HepG2 (cell line): Measurements from ENCODE around the gene TBX15. TPM values are rescaled to one million over a fixed set of nuclear protein-coding genes. Genes with fewer than 3 reads are reported as not detected.

Experiments used
- HOXA5 ChIP-seq: sonication (generic); formaldehyde crosslinking; IDR thresholded peaks from 2 replicates; pipeline ENCODE4 v1.4.0; 2020; ENCODE audit warnings: missing genetic modification reagents
- KDM4B ChIP-seq: sonication (generic); formaldehyde crosslinking; IDR thresholded peaks from 2 replicates; pipeline ENCODE4 v1.4.0; 2020; ENCODE audit warnings: missing genetic modification reagents
- MLLT10 ChIP-seq: sonication (generic); formaldehyde crosslinking; IDR thresholded peaks from 2 replicates; pipeline ENCODE4 v1.4.0; 2020; ENCODE audit warnings: missing genetic modification reagents
- NKX3-1 ChIP-seq: sonication (generic); formaldehyde crosslinking; IDR thresholded peaks from 2 replicates; pipeline ENCODE4 v1.5.0; 2020; ENCODE audit warnings: missing genetic modification reagents
- RARA ChIP-seq: IDR thresholded peaks from 2 replicates; pipeline ENCODE4 v1.6.1; 2016; ENCODE audit warnings: missing genetic modification reagents, missing compliant biosample characterization
- SMAD3 ChIP-seq: sonication (generic); formaldehyde crosslinking; IDR thresholded peaks from 2 replicates; pipeline ENCODE4 v1.4.0; 2020; ENCODE audit warnings: missing genetic modification reagents
- TGIF2 ChIP-seq: IDR thresholded peaks from 2 replicates; pipeline ENCODE4 v1.6.1; 2016; ENCODE audit warnings: control low read depth, missing compliant biosample characterization
- WIZ ChIP-seq: sonication (generic); formaldehyde crosslinking; IDR thresholded peaks from 2 replicates; pipeline ENCODE4 v1.5.1; 2020; ENCODE audit warnings: mild to moderate bottlenecking, missing genetic modification reagents
- ZNF629 ChIP-seq: sonication (generic); formaldehyde crosslinking; conservative IDR thresholded peaks from 2 replicates; pipeline ENCODE4 v1.5.0; 2020; ENCODE audit warnings: missing genetic modification reagents
- polyA plus RNA-seq, 8 experiments: library from polyadenylated mRNA; depleted of rRNA in 3 of 8; stranded (reverse) in 7 of 8; unstranded in 1 of 8; fragments of >200 nt; fragmentation: Illumina TruSeq in 4 of 8; extraction: Trizol in 4 of 8; gene quantifications; 2 replicates each; pipeline versions ENCODE4 v1.2.1 to v1.2.3, GENCODE V29; 2011 to 2016; ENCODE audit warnings: low read depth in 4 of 8, missing spikeins in 1 of 8, mixed read lengths in 1 of 8; ENCODE audit not compliant: insufficient read depth in 1 of 8
- total RNA-seq, 5 experiments: library from RNA; depleted of rRNA; stranded (reverse); fragments of >200 nt; fragmentation: Illumina TruSeq; extraction: Trizol; gene quantifications; 2 replicates each; pipeline ENCODE4 v1.2.3, GENCODE V29; 2016; ENCODE audit warnings: low read depth in 1 of 5
- TF ChIP-seq, protein P1 (sequence below), 2 experiments: IDR thresholded peaks; 2 replicates each; pipeline ENCODE4 v1.6.1; 2011 to 2012; ENCODE audit warnings: low read length in 2 of 2, borderline replicate concordance in 1 of 2, low read depth in 1 of 2, mild to moderate bottlenecking in 1 of 2, moderate library complexity in 1 of 2
- TF ChIP-seq, protein P2 (sequence below): IDR thresholded peaks from 2 replicates; pipeline ENCODE4 v1.6.1; 2016; ENCODE audit warnings: mild to moderate bottlenecking
- TF ChIP-seq, protein P3 (sequence below): sonication (generic); formaldehyde crosslinking; IDR thresholded peaks from 2 replicates; pipeline ENCODE4 v1.4.0; 2020; ENCODE audit warnings: missing genetic modification reagents, borderline replicate concordance
- TF ChIP-seq, protein P4 (sequence below): sonication (generic); formaldehyde crosslinking; IDR thresholded peaks from 2 replicates; pipeline ENCODE4 v1.8.0; 2023; ENCODE audit warnings: mild to moderate bottlenecking, missing genetic modification reagents
- TF ChIP-seq, protein P5 (sequence below): sonication (generic); formaldehyde crosslinking; IDR thresholded peaks from 2 replicates; pipeline ENCODE4 v1.4.0; 2020; ENCODE audit warnings: low read depth, mild to moderate bottlenecking, missing genetic modification reagents

Gene TBX15
- total and polyA plus RNA-seq, 2 of the 13 experiments (the other 11 are each of a cell fraction or from before 2014, with no cell fraction given) = 0.42 to 1.9 TPM

DNA sequence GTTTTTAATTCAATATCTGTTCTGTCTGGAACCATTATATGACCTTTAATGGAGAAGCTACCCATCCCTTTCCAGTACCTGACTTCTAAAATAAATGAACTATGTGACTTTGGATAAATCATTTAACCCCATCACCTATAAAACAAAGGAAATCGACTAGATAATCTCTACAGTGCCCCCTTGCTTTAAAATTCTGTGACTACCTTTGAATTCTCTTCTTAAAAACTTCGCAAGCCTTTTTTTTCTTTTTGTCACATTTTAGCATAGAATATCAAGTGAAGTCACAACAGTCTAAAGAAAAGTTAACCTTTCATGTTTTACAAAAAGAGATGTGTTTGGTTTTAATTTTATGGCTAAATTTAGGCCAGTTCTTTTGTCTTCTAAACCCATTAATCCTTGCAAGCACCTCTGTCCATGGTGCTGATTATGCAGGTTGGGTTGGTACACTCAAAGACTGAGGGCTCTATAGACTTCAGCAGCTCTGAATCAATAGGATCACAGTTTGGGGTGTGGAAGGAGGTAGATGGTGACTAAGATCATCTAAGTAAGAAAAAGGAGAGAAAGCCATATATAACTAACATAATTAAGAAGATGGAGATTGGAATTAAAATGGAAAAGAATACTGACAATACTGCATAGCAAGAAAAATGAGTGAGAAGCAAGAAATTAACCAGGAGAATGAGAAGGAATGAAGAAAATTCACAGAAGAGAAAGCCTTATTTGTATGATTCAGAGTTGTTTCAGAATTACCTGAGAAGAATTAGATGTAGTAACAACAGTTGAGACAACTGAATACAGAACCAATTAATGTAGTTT, 59.2 kb downstream of the TBX15 start (continued):
- TF ChIP-seq, protein P1, sequence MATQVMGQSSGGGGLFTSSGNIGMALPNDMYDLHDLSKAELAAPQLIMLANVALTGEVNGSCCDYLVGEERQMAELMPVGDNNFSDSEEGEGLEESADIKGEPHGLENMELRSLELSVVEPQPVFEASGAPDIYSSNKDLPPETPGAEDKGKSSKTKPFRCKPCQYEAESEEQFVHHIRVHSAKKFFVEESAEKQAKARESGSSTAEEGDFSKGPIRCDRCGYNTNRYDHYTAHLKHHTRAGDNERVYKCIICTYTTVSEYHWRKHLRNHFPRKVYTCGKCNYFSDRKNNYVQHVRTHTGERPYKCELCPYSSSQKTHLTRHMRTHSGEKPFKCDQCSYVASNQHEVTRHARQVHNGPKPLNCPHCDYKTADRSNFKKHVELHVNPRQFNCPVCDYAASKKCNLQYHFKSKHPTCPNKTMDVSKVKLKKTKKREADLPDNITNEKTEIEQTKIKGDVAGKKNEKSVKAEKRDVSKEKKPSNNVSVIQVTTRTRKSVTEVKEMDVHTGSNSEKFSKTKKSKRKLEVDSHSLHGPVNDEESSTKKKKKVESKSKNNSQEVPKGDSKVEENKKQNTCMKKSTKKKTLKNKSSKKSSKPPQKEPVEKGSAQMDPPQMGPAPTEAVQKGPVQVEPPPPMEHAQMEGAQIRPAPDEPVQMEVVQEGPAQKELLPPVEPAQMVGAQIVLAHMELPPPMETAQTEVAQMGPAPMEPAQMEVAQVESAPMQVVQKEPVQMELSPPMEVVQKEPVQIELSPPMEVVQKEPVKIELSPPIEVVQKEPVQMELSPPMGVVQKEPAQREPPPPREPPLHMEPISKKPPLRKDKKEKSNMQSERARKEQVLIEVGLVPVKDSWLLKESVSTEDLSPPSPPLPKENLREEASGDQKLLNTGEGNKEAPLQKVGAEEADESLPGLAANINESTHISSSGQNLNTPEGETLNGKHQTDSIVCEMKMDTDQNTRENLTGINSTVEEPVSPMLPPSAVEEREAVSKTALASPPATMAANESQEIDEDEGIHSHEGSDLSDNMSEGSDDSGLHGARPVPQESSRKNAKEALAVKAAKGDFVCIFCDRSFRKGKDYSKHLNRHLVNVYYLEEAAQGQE (IDR thresholded peaks at IDR 0.05; ENCODE audit: borderline replicate concordance in 1 of 2, low read depth in 1 of 2, low read length in 2 of 2) = peak; percentile 74 to 98
- 0 out of 2 replicates have a peak, but pooled peaks have one; percentile 45 for TF ChIP-seq NKX3-1
- 0 out of 2 replicates have a peak, but pooled peaks have one; percentile 18 for TF ChIP-seq RARA (CRISPR knock-in tag)
- TF ChIP-seq, protein P2, sequence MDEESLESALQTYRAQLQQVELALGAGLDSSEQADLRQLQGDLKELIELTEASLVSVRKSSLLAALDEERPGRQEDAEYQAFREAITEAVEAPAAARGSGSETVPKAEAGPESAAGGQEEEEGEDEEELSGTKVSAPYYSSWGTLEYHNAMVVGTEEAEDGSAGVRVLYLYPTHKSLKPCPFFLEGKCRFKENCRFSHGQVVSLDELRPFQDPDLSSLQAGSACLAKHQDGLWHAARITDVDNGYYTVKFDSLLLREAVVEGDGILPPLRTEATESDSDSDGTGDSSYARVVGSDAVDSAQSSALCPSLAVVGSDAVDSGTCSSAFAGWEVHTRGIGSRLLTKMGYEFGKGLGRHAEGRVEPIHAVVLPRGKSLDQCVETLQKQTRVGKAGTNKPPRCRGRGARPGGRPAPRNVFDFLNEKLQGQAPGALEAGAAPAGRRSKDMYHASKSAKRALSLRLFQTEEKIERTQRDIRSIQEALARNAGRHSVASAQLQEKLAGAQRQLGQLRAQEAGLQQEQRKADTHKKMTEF (CRISPR knock-in tag) = no peak
- TF ChIP-seq, protein P3, sequence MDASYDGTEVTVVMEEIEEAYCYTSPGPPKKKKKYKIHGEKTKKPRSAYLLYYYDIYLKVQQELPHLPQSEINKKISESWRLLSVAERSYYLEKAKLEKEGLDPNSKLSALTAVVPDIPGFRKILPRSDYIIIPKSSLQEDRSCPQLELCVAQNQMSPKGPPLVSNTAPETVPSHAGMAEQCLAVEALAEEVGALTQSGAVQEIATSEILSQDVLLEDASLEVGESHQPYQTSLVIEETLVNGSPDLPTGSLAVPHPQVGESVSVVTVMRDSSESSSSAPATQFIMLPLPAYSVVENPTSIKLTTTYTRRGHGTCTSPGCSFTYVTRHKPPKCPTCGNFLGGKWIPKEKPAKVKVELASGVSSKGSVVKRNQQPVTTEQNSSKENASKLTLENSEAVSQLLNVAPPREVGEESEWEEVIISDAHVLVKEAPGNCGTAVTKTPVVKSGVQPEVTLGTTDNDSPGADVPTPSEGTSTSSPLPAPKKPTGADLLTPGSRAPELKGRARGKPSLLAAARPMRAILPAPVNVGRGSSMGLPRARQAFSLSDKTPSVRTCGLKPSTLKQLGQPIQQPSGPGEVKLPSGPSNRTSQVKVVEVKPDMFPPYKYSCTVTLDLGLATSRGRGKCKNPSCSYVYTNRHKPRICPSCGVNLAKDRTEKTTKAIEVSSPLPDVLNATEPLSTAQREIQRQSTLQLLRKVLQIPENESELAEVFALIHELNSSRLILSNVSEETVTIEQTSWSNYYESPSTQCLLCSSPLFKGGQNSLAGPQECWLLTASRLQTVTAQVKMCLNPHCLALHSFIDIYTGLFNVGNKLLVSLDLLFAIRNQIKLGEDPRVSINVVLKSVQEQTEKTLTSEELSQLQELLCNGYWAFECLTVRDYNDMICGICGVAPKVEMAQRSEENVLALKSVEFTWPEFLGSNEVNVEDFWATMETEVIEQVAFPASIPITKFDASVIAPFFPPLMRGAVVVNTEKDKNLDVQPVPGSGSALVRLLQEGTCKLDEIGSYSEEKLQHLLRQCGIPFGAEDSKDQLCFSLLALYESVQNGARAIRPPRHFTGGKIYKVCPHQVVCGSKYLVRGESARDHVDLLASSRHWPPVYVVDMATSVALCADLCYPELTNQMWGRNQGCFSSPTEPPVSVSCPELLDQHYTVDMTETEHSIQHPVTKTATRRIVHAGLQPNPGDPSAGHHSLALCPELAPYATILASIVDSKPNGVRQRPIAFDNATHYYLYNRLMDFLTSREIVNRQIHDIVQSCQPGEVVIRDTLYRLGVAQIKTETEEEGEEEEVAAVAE = peak; percentile 66; the same call in 1 of the 2 replicates
- TF ChIP-seq HOXA5 = peak; percentile 40; the same call in 1 of the 2 replicates
- no peak for TF ChIP-seq ZNF629 (CRISPR knock-in tag)
- TF ChIP-seq TGIF2 (CRISPR knock-in tag) = peak; percentile 75; the same call in 1 of the 2 replicates
- TF ChIP-seq SMAD3 (CRISPR knock-in tag) = 0 out of 2 replicates have a peak, but pooled peaks have one; percentile 48
- TF ChIP-seq WIZ (CRISPR knock-in tag) = peak; percentile 76; the same call in 1 of the 2 replicates
- TF ChIP-seq, protein P4, sequence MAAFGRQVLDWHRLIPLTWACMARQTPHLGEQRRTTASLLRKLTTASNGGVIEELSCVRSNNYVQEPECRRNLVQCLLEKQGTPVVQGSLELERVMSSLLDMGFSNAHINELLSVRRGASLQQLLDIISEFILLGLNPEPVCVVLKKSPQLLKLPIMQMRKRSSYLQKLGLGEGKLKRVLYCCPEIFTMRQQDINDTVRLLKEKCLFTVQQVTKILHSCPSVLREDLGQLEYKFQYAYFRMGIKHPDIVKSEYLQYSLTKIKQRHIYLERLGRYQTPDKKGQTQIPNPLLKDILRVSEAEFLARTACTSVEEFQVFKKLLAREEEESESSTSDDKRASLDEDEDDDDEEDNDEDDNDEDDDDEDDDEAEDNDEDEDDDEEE (CRISPR knock-in tag) = no peak
- no peak for TF ChIP-seq MLLT10 (CRISPR knock-in tag)
- no peak for TF ChIP-seq KDM4B
- TF ChIP-seq, protein P5, sequence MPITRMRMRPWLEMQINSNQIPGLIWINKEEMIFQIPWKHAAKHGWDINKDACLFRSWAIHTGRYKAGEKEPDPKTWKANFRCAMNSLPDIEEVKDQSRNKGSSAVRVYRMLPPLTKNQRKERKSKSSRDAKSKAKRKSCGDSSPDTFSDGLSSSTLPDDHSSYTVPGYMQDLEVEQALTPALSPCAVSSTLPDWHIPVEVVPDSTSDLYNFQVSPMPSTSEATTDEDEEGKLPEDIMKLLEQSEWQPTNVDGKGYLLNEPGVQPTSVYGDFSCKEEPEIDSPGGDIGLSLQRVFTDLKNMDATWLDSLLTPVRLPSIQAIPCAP = no peak
